Fibroblast of the aortic adventitia (primary cell): ENCODE measurements around the gene BMP5. TPM values are rescaled to one million over a fixed set of nuclear protein-coding genes. Genes with fewer than 3 reads are reported as not detected.

ENCODE experiments used
- DNase-seq: peaks from one replicate; pipeline ENCODE4 v3.0.0-alpha.2; 2010; ENCODE audit warnings: low read depth
- H3K4me3 ChIP-seq: 2 replicates; pipeline ENCODE4 v1.5.1; 2011; ENCODE audit warnings: low read depth, mild to moderate bottlenecking, control low read depth, low read length, moderate library complexity
- CTCF ChIP-seq: IDR thresholded peaks from 2 replicates; pipeline ENCODE4 v1.5.1; 2011; ENCODE audit warnings: mild to moderate bottlenecking, low read length, control low read depth, inconsistent platforms; ENCODE audit not compliant: insufficient read depth
- total RNA-seq: library from RNA; depleted of rRNA; stranded (reverse); fragments of >200 nt; gene quantifications from 2 replicates; pipeline ENCODE4 v1.2.3, GENCODE V29; 2012; ENCODE audit warnings: low replicate concordance

BMP5 gene
- total RNA-seq, 1 donor: not detected

GRCh38 chr6:55708711-55709110, 166.7 kb downstream of the BMP5 start:
- H3K4me3 ChIP-seq: no peak overlapping the region
- DNase-seq: no peak
- TF ChIP-seq CTCF: no peak

- DNase-seq: no peak
Observed at GRCh38 chr6:55705451-55706440, 169.6 kb downstream of the BMP5 start.

GRCh38 chr6:55704421-55704820, 171.0 kb downstream of the BMP5 start:
- TF ChIP-seq CTCF: no peak
- DNase-seq: peak; percentile 73

More at GRCh38 chr6:55705451-55706440, 169.6 kb downstream of the BMP5 start:
- no peak for TF ChIP-seq CTCF
- H3K4me3 ChIP-seq: no peak overlapping the region

More at GRCh38 chr6:55704421-55704820, 171.0 kb downstream of the BMP5 start:
- no peak overlapping the region for H3K4me3 ChIP-seq
